ENCODE results near the gene MRPL22.

GRCh38 chr5:154993461-154993860 is 52.6 kb downstream of the MRPL22 start:
- TF ChIP-seq EZH2 (IDR thresholded peaks at IDR 0.05; ENCODE audit: low read length, unreplicated experiment) (no peak), CTCF (conservative IDR thresholded peaks at IDR 0.05; ENCODE audit: low read depth, low read length) (no peak)

Measured in PC-3 (cell line).